ENCODE results near the gene FOXK1.

The FOXK1 gene

GRCh38 chr7:4805110-4805983, 123.3 kb downstream of the FOXK1 start:
- no peak overlapping the region for H3K4me3 ChIP-seq (ENCODE audit: low read depth, low read length)
- DNase-seq (ENCODE audit: low read depth) = no peak

DNA sequence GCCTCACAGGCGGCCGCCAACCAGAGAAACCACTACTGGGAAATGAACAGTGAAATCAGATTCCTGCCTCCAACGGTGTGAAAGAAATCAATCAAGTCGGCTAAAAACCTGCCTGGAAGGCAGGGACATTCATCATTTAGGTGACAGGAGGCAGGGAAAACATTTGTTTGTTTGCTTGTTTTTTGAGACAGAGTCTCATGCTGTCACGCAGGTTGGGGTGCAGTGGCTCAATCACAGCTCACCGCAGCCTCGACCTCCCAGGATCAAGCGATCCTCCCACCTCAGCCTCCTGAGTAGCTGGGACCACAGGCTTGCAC, 123.8 kb downstream of the FOXK1 start:
- DNase-seq (ENCODE audit: low read depth) = no peak
- no peak overlapping the region for H3K4me3 ChIP-seq (ENCODE audit: low read depth, low read length)

DNA sequence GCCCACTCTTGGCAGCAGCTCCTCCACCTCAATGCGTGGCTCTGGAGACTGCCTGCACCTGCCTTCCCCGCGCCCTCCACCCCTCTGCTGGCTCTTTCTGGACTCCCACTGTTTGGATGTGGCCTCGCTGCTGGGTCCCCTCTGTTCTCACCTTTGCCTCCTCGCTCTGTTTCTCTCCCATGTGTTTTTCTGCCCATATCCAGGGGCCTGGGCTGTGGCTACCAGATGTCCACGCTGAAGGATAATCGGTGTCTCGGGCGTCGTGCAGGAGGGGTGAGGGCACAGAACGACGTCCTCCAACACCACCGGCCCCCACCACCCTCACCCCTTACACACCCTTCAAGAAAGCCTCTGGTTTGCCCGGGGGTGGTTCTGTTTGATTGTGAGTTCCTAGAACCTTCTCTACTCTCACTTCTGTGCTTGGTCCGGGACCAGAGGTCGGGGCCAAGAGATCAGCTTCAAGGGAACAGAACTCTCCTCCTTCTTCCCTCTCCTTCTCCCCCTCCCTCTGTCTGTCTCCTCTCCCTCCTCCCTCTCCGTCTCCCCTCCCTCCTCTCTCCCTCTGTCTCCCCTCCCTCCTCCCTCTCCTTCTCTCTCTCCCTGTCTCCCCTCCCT, 125.0 kb downstream of the FOXK1 start:
- no peak overlapping the region for H3K4me3 ChIP-seq (ENCODE audit: low read depth, low read length)
- DNase-seq (ENCODE audit: low read depth) = no peak

- H3K4me3 ChIP-seq (ENCODE audit: low read depth, low read length) = no peak overlapping the region
- no peak for DNase-seq (ENCODE audit: low read depth)
Measured at GRCh38 chr7:4807598-4808016, 125.5 kb downstream of the FOXK1 start.

- no peak for DNase-seq (ENCODE audit: low read depth)
- H3K4me3 ChIP-seq (ENCODE audit: low read depth, low read length) = no peak overlapping the region
Measured at GRCh38 chr7:4808026-4808425, 125.9 kb downstream of the FOXK1 start.

- DNase-seq (ENCODE audit: low read depth) = no peak
- H3K4me3 ChIP-seq (ENCODE audit: low read depth, low read length) = no peak overlapping the region
Measured at GRCh38 chr7:4808565-4808964, 126.5 kb downstream of the FOXK1 start.

GRCh38 chr7:4809091-4809591, 127.0 kb downstream of the FOXK1 start:
- H3K4me3 ChIP-seq (ENCODE audit: low read depth, low read length) = no peak overlapping the region
- DNase-seq (ENCODE audit: low read depth) = no peak

- no peak overlapping the region for H3K4me3 ChIP-seq (ENCODE audit: low read depth, low read length)
- DNase-seq (ENCODE audit: low read depth) = no peak
Measured at GRCh38 chr7:4809666-4810065, 127.6 kb downstream of the FOXK1 start.

GRCh38 chr7:4814433-4814832, 132.3 kb downstream of the FOXK1 start:
- H3K4me3 ChIP-seq (ENCODE audit: low read depth, low read length) = no peak overlapping the region
- no peak for DNase-seq (ENCODE audit: low read depth)

DNA sequence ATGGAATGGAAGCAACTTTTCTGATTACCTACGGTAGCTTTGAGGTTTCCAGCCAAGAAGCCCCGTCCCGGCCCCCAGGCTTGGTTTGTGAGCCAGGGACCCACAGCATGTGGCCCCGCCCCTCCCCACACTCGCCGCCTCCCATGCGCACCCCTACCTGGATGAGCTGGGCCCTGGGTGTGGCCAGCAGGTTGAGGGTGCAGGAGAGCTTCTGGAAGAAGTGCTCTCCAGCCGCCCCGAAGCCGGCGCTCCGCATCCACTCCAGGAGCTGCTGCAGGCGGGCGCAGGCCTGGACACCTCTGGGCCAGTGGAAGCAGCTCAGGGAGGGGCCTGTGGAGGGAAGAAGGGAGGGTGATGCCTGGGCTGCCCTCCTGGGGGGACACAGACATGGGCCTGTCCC, 133.0 kb downstream of the FOXK1 start:
- no peak overlapping the region for H3K4me3 ChIP-seq (ENCODE audit: low read depth, low read length)
- DNase-seq (ENCODE audit: low read depth) = no peak

GRCh38 chr7:4815609-4816418, 133.7 kb downstream of the FOXK1 start:
- no peak for DNase-seq (ENCODE audit: low read depth)
- H3K4me3 ChIP-seq (ENCODE audit: low read depth, low read length) = no peak overlapping the region

GRCh38 chr7:4816419-4817080, 134.5 kb downstream of the FOXK1 start:
- H3K4me3 ChIP-seq (ENCODE audit: low read depth, low read length) = no peak overlapping the region
- no peak for DNase-seq (ENCODE audit: low read depth)

DNA sequence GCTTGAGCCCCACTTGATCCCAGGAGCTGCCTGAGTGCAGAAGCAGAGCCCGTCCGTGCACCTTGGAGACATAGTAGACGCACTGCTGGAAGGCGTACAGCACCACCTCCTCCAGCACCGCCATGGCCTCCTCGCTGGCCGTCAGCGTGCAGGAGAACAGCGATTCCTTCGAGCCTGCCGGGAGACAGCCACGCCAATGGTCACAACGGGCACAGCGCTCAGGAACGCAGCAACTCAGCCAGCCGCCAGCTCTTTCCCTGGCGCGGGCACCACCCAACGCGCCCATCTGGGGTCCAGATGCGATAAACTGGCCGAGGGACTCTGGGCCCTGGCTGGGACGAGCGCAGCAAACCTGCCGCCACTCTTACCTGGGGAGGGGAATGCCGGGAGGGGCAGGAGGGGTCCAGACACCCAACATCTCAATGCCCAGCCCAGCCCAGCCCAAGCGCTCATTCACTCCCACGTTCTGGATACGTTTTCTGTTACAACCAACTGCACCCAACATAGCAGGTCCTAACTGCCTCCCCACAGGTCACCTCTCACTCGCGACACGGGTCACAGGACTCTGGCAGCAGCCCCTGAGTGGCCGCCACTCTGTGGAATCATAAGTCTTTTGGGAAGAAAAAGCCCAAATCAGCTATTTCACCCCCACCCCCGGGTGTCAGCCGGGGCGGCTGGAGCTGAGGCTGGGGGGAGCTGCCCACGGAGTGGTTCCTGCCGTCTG, 135.2 kb downstream of the FOXK1 start:
- H3K4me3 ChIP-seq (ENCODE audit: low read depth, low read length) = no peak overlapping the region

DNA sequence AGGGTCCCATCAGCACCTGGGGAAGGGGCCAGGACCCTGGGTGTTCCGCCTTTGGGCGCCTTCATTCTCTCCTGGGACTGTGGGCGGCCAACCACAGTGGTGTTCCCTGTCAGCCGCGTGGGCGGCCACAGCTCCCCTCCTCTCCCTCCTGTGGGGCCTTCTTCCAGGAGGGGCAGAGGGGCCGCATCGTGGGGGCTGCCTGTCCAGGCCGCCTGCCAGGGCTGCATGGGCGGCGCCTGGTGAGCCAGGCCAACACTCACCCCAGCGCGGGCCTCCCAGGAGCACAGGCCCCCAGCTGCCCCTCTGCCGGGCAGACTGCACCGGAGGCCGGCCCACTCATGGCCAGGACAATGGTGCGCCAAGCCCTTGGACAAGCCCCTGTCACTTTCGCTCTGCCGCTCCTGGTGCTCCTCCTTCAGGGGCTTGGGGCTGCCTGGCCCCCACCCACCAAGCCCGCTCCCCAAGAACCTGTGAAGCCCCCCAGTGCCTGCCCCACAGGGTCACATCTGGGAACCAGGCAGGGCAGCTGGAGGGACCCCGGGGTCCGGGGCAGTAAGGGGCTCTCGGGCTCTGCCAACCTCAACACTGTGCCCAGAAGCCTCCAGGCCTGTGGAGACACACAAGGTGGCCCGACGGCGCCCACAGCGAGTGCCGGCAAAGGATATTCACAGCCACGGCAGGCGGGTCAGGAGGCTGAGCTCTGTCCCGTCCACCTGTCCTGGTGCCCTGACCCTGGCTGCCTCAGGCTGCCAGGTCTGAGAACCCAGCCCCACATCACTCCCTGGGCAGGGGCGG, 136.1 kb downstream of the FOXK1 start:
- DNase-seq (ENCODE audit: low read depth) = no peak

More for the DNA sequence above, 135.2 kb downstream of the FOXK1 start:
- DNase-seq (ENCODE audit: low read depth) = no peak

DNA sequence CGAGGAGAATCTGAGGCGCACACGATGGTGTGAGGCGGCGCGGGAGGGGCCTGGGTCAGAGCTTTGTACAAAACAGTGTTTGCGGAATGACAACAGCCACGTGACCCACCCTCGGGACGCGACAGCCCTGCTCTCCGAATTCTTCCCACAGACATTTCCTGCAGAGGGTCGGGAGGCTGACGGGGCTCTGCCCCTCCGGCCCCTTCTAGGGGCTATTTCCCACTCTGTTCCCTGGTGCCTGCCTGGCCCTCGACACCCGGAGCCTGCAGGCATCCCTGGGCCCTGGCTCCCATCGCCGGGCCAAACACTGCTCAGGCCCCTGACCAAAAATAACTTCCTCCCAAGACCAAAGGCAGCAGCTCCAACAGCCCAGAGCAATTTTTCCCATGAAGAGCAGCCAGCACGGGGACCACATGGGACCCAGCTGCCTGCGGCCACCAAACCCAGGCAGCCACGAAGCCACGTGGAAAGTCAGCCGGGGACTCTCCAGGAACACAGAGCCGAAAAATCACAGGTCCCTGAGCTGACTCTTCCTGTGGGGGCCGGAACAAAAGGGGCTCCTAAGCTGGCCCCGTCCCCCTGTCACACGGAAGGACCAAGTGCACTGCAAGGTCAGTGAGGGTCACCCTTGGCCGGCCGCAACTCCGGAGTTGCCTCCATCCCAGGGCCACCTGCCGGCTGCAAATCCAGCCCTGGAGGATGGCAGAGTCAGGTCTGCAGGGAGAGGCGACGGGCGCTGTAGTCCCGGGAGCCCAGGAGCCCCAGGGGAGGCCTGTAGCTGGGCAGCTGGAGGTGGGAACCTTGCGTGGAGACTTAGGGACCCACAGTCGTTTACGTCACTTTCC, 137.7 kb downstream of the FOXK1 start:
- no peak overlapping the region for H3K4me3 ChIP-seq (ENCODE audit: low read depth, low read length)
- DNase-seq (ENCODE audit: low read depth) = no peak

More for the DNA sequence above, 136.1 kb downstream of the FOXK1 start:
- H3K4me3 ChIP-seq (ENCODE audit: low read depth, low read length) = no peak overlapping the region

DNA sequence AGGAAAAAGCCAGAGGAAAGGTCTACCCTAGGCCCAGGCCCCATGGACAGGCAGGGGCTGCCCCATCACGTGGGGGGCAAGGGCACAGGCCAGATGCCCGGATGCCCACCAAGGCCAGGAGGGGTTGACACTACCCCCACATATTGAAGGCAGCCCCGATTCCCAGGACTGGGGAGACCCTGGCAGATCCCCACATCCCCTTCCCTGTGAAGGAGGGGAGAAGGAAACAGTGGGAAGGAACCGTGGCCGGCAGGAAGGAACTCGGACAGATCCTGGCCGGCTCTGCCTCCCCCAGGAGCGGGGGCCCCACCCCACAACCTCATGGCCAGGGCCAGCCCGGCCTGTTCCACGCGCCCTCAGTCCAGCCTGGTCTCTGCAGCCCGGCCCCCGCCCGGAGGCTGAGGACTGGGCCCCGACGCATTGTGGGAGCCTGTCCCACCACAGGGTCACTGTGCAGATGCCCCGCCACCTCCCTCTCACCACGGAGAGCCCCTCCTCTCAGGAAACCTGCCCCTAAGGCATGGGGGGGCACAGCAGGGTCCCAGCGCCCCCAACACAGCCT, 138.4 kb downstream of the FOXK1 start:
- no peak for DNase-seq (ENCODE audit: low read depth)
- no peak overlapping the region for H3K4me3 ChIP-seq (ENCODE audit: low read depth, low read length)

Data from skeletal muscle cell (primary cell).